HepG2 (cell line): ENCODE results near the gene DDAH2. TPM values are rescaled to one million over a fixed set of nuclear protein-coding genes. Genes with fewer than 3 reads are reported as not detected.

Experiments used
- BRD4 ChIP-seq: sonication (generic); formaldehyde crosslinking; IDR thresholded peaks from 2 replicates; pipeline ENCODE4 v1.4.0; 2020; ENCODE audit warnings: missing genetic modification reagents
- KDM1A ChIP-seq: IDR thresholded peaks from 2 replicates; pipeline ENCODE4 v1.6.1; 2016; ENCODE audit warnings: missing compliant biosample characterization
- NR0B2 ChIP-seq: sonication (generic); formaldehyde crosslinking; IDR thresholded peaks from 2 replicates; pipeline ENCODE4 v1.4.0; 2020; ENCODE audit warnings: mild to moderate bottlenecking, missing genetic modification reagents
- POLR2AphosphoS5 ChIP-seq: IDR thresholded peaks from 2 replicates; pipeline ENCODE4 v1.6.1; 2012; ENCODE audit warnings: low read depth, low read length
- TIGD3 ChIP-seq: sonication (generic); formaldehyde crosslinking; IDR thresholded peaks from 2 replicates; pipeline ENCODE4 v1.5.1; 2020; ENCODE audit warnings: mild to moderate bottlenecking, missing genetic modification reagents, borderline replicate concordance
- U2AF2 ChIP-seq: fragments of 200-400 bp; formaldehyde crosslinking; IDR thresholded peaks from 2 replicates; pipeline ENCODE4 v1.6.1; 2017; ENCODE audit warnings: low read depth, mild to moderate bottlenecking, low read length
- ZFP36L2 ChIP-seq: sonication (generic); formaldehyde crosslinking; IDR thresholded peaks from 2 replicates; pipeline ENCODE4 v1.4.0; 2020; ENCODE audit warnings: missing genetic modification reagents
- ZFP62 ChIP-seq: sonication (generic); formaldehyde crosslinking; IDR thresholded peaks from 2 replicates; pipeline ENCODE4 v1.4.0; 2020; ENCODE audit warnings: missing genetic modification reagents
- ZHX2 ChIP-seq, 2 experiments: sonication (generic) in 1 of 2; formaldehyde crosslinking in 1 of 2; IDR thresholded peaks; 2 replicates each; pipeline versions ENCODE4 v1.6.1 to v1.9.0; 2014 to 2022; ENCODE audit warnings: antibody characterized with exemption in 1 of 2, borderline replicate concordance in 1 of 2, inconsistent platforms in 1 of 2, low read depth in 1 of 2, missing genetic modification reagents in 1 of 2
- ZMAT5 ChIP-seq: sonication (generic); formaldehyde crosslinking; IDR thresholded peaks from 2 replicates; pipeline ENCODE4 v1.5.0; 2020; ENCODE audit warnings: mild to moderate bottlenecking, low read depth, missing genetic modification reagents, borderline replicate concordance
- ZNF136 ChIP-seq: sonication (generic); formaldehyde crosslinking; IDR thresholded peaks from 2 replicates; pipeline ENCODE4 v1.8.1; 2022; ENCODE audit warnings: low read depth, mild to moderate bottlenecking, moderate library complexity, missing genetic modification reagents
- ZNF280D ChIP-seq: sonication (generic); formaldehyde crosslinking; IDR thresholded peaks from 2 replicates; pipeline ENCODE4 v1.5.1; 2020; ENCODE audit warnings: mild to moderate bottlenecking, missing genetic modification reagents
- ZNF576 ChIP-seq: sonication (generic); formaldehyde crosslinking; IDR thresholded peaks from 2 replicates; pipeline ENCODE4 v1.4.0; 2020; ENCODE audit warnings: mild to moderate bottlenecking, missing genetic modification reagents
- ZNF670 ChIP-seq: sonication (generic); formaldehyde crosslinking; IDR thresholded peaks from 2 replicates; pipeline ENCODE4 v1.8.0; 2022; ENCODE audit warnings: mild to moderate bottlenecking, missing genetic modification reagents, borderline replicate concordance
- ZNF850 ChIP-seq: sonication (generic); formaldehyde crosslinking; conservative IDR thresholded peaks from 2 replicates; pipeline ENCODE4 v1.9.0; 2021; ENCODE audit warnings: mild to moderate bottlenecking, missing genetic modification reagents
- polyA plus RNA-seq, 8 experiments: library from polyadenylated mRNA; depleted of rRNA in 3 of 8; stranded (reverse) in 7 of 8; unstranded in 1 of 8; fragments of >200 nt; fragmentation: Illumina TruSeq in 4 of 8; extraction: Trizol in 4 of 8; gene quantifications; 2 replicates each; pipeline versions ENCODE4 v1.2.1 to v1.2.3, GENCODE V29; 2011 to 2016; ENCODE audit warnings: low read depth in 4 of 8, missing spikeins in 1 of 8, mixed read lengths in 1 of 8; ENCODE audit not compliant: insufficient read depth in 1 of 8
- total RNA-seq, 5 experiments: library from RNA; depleted of rRNA; stranded (reverse); fragments of >200 nt; fragmentation: Illumina TruSeq; extraction: Trizol; gene quantifications; 2 replicates each; pipeline ENCODE4 v1.2.3, GENCODE V29; 2016; ENCODE audit warnings: low read depth in 1 of 5

The DDAH2 gene
- total and polyA plus RNA-seq, 2 of the 13 experiments (the other 11 are each of a cell fraction or from before 2014, with no cell fraction given): 16.4 to 21.1 TPM

GRCh38 chr6:31737991-31738979 is 9.2 kb upstream of the DDAH2 start (continued):
- TF ChIP-seq KDM1A (CRISPR knock-in tag) (0 out of 2 replicates have a peak, but pooled peaks have one; percentile 22), ZNF136 (no peak), ZNF670 (CRISPR knock-in tag) (no peak), ZHX2 (IDR thresholded peaks at IDR 0.05; ENCODE audit: low read depth) (peak; percentile 11; the same call in 1 of the 2 replicates), ZHX2 (CRISPR knock-in tag; IDR thresholded peaks at IDR 0.05; ENCODE audit: borderline replicate concordance) (no peak), U2AF2 (no peak), ZNF850 (no peak), ZMAT5 (CRISPR knock-in tag) (no peak; the same call in 1 of the 2 replicates), POLR2AphosphoS5 (peak; percentile 66), ZNF576 (CRISPR knock-in tag) (no peak), ZFP36L2 (peak; percentile 69; the same call in 1 of the 2 replicates), ZFP62 (CRISPR knock-in tag) (no peak), NR0B2 (CRISPR knock-in tag) (no peak), BRD4 (CRISPR knock-in tag) (peak; percentile 49; the same call in 1 of the 2 replicates), ZNF280D (CRISPR knock-in tag) (no peak), TIGD3 (no peak)
